GM21529 (cell line): ENCODE data around the gene DCC.

Experiments used
- ATAC-seq: cut with Tn5 transposase; IDR thresholded peaks from one replicate; pipeline ENCODE4 v1.9.1; 2021; ENCODE audit not compliant: unreplicated experiment

Gene DCC

DNA sequence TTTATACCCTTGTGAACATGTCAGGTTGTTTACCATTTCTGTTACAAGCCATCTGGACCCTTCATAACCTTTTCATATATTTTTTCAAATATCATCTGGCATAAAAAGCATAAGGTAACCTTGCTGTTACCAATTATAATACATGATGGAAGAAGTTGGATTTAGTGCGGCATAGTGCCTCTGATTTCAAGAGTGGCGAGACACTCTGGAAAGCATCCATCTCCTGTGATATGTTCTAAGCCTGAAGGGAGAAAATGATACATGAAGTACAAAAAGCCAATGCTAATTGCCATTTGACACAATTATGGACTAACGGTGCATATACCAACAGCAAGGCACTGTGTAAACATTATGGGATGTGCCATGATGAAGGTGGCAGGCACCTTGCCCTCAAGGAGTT, 75.1 kb downstream of the DCC start:
- no peak for ATAC-seq

GRCh38 chr18:52422985-52423601, 83.1 kb downstream of the DCC start:
- no peak for ATAC-seq

DNA sequence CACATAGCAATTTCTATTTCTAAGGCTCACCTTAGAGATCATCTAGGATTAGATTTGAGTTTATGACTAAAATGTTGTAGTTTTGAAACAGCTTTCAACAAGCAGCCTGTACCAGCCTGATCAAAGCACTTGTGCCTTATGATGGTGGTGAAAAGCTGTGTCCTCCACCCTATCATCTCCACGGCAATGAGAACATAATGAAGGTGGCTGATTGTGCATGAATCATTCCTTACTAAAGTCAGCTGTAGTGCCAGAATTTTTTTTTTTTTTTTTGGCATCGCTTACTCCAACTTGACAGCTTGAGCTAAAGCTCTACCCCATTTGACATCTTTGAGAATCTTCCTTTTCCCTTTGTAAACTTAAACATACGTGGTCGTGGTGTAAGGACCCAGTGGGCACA, 86.0 kb downstream of the DCC start:
- no peak for ATAC-seq

GRCh38 chr18:52426462-52426861, 86.5 kb downstream of the DCC start:
- ATAC-seq = no peak

GRCh38 chr18:52427521-52428175, 87.7 kb downstream of the DCC start:
- no peak for ATAC-seq

DNA sequence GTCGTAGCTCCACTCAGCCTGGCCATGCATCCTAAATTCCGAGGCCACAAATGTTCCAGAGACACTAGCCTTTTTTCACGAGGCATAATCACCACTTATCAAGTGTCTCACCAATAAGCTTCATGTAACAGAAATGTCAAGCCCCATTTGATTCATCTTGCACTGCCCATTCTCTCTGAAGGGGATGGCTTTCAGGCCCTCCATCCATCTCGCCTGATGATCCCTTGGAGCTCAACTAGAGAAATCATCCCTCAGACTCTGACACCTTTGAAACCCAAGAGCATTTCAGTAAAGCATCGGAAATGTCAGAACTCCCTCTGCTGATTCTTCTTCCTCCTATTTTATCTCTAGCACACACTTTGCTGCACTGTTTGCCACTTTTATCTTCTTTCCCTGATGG, 91.7 kb downstream of the DCC start:
- no peak for ATAC-seq

DNA sequence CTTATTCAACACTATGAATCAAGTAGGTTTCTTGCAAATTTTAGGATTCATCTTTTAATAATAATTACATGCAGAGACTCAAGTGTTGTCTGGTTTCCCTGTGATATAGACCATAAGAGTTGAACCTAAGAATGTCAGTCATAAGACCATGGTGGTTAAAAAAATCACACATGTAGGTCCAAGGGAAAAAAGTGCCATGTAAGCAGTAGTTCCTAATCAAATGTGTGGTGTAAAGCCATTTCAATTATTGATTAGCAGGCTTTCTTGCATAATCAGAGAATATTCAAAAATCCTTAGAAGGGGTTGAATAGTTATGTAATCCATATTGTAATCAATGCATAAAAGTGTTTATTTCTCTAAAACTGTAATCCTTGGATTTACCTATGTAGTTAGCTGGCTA, 93.8 kb downstream of the DCC start:
- no peak for ATAC-seq

GRCh38 chr18:52435301-52435700, 95.3 kb downstream of the DCC start:
- no peak for ATAC-seq

DNA sequence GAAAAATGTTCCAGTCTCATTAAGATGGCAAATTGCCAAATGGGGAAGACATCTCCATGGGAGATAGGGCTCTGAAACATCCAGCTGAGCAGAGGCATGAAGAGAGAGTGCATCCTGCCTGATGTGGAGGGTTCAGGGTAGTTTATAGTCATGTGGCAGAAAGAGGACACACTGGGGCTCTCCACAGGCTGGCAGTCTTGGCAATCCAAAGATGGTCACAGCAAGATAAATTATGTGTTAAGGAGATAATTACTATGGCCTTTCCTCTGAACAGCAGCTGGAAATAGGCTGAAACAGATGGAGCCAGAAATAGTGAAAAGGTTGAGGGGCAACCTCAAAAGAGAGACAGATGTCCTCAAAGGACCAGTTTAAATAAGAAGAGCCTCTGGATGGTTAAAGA, 97.2 kb downstream of the DCC start:
- no peak for ATAC-seq

GRCh38 chr18:52439457-52439856, 99.5 kb downstream of the DCC start:
- ATAC-seq = no peak

DNA sequence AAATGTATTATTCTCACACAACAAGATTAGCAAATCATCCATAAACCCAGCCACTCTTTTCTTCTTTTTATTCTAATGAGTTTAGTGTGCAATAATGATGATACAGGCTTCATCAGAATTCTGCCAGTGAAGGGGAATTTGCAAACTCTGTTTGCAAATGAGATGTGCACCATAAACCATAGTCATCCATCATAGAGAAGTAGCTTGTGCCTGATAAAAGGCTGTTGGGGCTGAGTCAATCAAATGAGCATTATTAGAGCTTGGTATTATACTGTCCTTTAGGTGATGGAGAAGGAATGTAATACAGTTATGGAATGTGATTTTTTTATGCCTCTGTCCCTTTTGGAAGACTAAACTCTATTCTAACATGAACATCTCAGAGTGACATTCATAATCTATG, 101.8 kb downstream of the DCC start:
- ATAC-seq = no peak

DNA sequence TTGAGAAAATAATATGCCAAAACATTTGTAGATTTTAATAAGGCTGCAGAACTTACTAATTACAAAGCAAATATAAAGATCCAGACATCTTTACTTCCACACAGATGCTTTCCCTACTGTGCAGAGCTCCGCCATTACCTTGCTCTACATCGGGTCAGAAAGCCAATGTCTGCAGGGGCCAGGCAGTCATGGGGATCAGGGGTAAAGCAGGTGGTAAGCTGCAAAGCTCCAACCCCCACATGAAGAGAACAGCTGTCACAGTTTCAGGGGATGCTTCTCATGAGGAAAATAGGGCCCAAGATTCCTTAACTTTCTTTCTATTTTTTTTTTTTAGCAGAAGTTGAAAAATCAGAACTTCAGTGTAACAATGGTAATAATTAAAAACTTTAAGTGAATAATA, 102.7 kb downstream of the DCC start:
- no peak for ATAC-seq

- no peak for ATAC-seq
Measured at GRCh38 chr18:52451256-52451655, 111.3 kb downstream of the DCC start.

DNA sequence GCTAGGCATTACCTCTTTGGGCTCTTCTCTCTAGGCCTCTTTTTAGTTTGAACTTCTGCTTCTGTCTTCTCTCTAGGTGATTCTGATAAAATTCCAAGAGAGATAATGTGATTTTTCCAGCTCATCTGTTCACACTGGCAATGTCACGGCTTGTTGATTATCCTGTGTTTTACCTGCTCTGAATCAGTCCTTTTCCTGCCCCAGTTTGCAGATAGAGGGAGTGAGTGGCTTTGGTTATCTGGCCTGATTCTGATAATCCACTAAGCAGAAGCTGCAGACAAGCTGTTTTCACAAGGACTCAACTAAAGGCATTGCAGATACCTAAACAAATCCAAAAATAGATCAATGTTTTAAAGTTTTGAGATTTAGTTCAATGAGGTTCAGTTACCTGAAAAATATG, 111.9 kb downstream of the DCC start:
- no peak for ATAC-seq

DNA sequence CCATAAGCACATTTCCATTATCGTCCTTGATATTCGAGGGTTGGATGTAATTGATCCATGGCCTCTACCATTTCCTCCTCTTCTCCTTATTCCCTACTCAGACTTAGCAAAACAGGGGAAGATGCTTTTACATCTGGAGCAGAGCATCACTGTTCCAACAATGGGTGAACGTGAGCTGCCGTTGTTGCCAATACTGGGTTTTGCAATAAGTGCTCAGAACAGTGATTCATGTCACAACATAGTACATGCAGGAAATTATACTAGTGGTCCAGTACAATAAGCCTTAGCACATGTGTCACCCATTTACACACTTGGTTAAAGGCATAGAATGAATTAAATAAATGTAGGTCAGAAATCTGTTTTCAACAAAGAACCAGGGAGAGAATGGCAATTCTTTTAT, 112.4 kb downstream of the DCC start:
- ATAC-seq = no peak

DNA sequence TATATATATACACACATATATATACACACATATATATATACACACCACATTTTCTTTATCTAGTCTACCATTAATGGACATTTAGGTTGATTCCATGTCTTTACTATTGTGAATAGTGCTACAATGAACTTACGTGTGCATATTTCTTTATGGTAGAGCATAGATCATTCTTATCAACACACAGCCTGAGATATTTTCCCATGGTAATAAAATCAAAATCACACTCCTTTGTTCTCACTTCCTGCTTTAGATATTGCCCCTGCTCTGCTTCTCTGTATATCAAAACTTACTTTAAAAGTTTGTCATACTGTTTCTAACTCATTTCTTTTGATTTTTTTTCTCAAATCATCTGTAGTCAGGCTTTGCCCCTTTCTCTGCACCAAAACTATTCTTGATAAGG, 119.9 kb downstream of the DCC start:
- ATAC-seq = no peak

DNA sequence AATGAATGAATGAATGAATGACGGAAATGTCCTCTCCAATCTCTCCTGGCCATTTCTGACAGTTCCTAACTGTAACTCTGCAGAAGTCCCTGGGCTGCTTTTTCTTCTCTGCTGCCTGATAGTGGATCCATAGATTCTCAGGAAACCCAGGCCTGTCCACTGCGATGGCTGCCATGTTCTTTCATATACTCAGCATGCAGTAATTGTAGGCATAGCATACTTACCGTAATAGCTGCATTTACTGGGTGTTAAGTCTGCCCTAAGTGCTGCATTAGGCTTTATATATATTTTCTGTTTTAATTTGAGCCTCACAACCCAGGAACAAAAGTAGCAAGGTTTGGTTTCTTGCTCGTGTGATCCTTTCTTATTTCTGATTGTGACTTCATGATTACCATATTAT, 122.9 kb downstream of the DCC start:
- ATAC-seq = no peak

DNA sequence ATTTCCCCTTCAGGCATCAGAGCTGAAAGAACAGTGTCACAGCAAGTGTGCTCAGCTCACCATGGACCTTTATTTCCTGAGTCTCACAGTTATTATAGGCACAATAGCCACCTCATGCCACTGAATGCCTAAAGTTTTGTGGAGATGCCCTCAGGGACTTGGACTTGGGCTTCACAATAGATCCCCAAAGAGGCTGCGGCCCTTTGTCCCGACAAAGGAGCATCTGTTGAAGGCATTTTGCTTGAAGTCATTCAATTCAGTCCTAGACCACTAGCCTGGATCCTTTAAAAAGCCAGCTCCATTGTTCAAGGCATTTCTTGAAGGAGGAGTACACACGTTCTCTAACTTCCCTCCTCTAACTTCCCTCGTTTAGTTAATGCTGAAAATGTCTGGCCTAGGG, 125.4 kb downstream of the DCC start:
- ATAC-seq = no peak

GRCh38 chr18:52468496-52468895, 128.5 kb downstream of the DCC start:
- ATAC-seq = no peak

DNA sequence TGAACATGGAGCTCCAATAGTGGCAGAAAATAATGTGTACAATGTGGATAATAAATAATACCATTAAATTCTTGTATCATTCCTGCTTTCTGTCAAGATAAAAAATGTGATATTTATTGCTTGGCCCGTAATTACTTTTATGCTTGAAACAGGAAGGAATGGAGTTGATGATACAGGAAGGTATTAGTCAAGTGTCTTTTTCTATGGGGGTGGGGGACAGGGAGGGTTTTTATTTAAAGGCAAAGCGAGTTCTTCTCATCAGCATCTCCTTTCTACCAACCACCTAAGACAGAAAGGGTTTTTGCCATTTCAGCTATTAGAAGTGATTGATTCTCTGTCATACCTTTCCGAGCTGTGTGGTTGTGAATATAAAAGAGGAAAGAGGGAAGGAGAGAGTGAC, 135.3 kb downstream of the DCC start:
- ATAC-seq = no peak

DNA sequence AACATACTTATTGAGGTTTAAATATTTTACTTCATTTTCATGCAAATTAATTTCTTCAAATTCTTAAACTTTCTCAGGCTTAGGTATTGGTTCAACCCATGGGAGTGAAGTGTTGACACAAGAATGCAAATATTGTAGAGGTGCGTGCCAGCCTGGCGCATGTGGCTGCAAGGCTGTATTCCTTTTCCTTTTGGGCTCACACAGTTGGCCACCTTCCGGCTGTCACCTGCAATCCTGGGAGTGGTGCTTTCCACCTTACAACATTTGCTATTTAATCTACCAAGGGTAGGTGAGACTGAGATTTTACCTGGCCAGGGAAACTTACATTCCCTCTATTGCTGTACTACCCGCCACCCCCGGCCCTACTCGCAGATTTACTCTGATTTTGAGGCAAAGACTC, 141.1 kb downstream of the DCC start:
- ATAC-seq = no peak

DNA sequence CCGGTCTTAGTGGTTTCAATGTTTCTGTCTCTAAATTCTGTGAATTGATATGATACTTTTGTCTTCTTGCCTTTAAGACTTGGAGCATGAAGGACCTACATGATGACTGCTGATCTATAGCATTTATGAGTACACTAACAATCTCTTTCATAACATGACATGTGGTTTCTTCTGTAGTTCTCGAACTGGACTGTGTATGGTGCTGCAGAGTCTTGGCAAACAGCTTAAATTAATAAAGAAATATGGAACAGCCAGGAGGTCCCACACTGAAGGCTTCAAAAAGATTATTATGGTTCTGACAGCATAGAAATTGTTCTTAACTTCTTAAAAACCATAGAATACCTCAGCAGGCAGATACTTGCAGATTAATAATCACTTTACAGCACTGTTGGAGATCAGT, 145.0 kb downstream of the DCC start:
- ATAC-seq = no peak

- no peak for ATAC-seq
Measured at GRCh38 chr18:52486052-52486451, 146.1 kb downstream of the DCC start.
